ENCODE measurements around the gene CTSA. TPM values are rescaled to one million over a fixed set of nuclear protein-coding genes. Genes with fewer than 3 reads are reported as not detected.
"Not testable (repeated sequence)": the region's sequence is repeated elsewhere in the genome, so short reads cannot be mapped to it uniquely, and the experiment has no call there.

The CTSA gene
- total RNA-seq, 2 experiments from 2014 or later = 40.3 to 42.6 TPM

GRCh38 chr20:45867819-45868176 is 23.3 kb upstream of the CTSA start:
- ChIA-PET POLR2A (no interaction called here), CTCF (no interaction called here)
- H3K4me3 Mint-ChIP-seq = no peak overlapping the region
- Histone ChIP-seq H3K9me3 (ENCODE audit: control insufficient read depth in 1 of 2, insufficient read depth in 1 of 2, low read length in 2 of 2) (no peaks in the 10 kb centered on the region), H3K4me3 (ENCODE audit: low read length) (no peak overlapping the region), H3K4me1 (ENCODE audit: insufficient read depth, low read length) (no peaks in the 10 kb centered on the region), H3K27me3 (ENCODE audit: control insufficient read depth in 1 of 2, insufficient read depth in 2 of 2, low read length in 2 of 2) (no peaks in the 10 kb centered on the region), H3K36me3 (ENCODE audit: insufficient read depth, low read length) (no peaks in the 10 kb centered on the region), H3K27ac (ENCODE audit: low read depth in 1 of 2, low read length in 2 of 2) (no peak overlapping the region)
- TF ChIP-seq CTCF (IDR thresholded peaks at IDR 0.05) = no peak
- intact Hi-C loops (cut with DNase I, micrococcal nuclease) = no loop called here
- H3K9me3 Mint-ChIP-seq = no peaks in the 10 kb centered on the region
- no peaks in the 10 kb centered on the region for H3K27me3 Mint-ChIP-seq
- DNase-seq (no peak), ATAC-seq (ENCODE audit: poor library complexity) (no peak)
- H3K4me1 Mint-ChIP-seq (ENCODE audit: low read depth) = no peaks in the 10 kb centered on the region
- no peaks in the 10 kb centered on the region for H3K36me3 Mint-ChIP-seq (ENCODE audit: low read depth)
- H3K27ac Mint-ChIP-seq = no peak overlapping the region

GRCh38 chr20:45872626-45873025 is 18.5 kb upstream of the CTSA start:
- intact Hi-C loops (cut with DNase I, micrococcal nuclease) = no loop called here
- CTCF ChIA-PET = no interaction called here
- Histone ChIP-seq H3K4me3 (ENCODE audit: low read length) (no peak overlapping the region), H3K27ac (ENCODE audit: low read depth in 1 of 2, low read length in 2 of 2) (no peak overlapping the region), H3K9me3 (ENCODE audit: control insufficient read depth in 1 of 2, insufficient read depth in 1 of 2, low read length in 2 of 2) (no peaks in the 10 kb centered on the region), H3K4me1 (ENCODE audit: insufficient read depth, low read length) (no peaks in the 10 kb centered on the region), H3K36me3 (ENCODE audit: insufficient read depth, low read length) (peaks cover 6% of the 10 kb centered on the region), H3K27me3 (ENCODE audit: control insufficient read depth in 1 of 2, insufficient read depth in 2 of 2, low read length in 2 of 2) (no peaks in the 10 kb centered on the region)
- no peak for TF ChIP-seq CTCF (IDR thresholded peaks at IDR 0.05)
- no peak for ATAC-seq (ENCODE audit: poor library complexity)
- Mint-ChIP-seq H3K4me3 (no peak overlapping the region), H3K36me3 (ENCODE audit: low read depth) (peaks cover 7% of the 10 kb centered on the region), H3K27me3 (no peaks in the 10 kb centered on the region), H3K4me1 (ENCODE audit: low read depth) (no peaks in the 10 kb centered on the region), H3K27ac (no peak overlapping the region), H3K9me3 (no peaks in the 10 kb centered on the region)
- DNase-seq = no peak
- POLR2A ChIA-PET = no interaction called here

- H3K36me3 ChIP-seq (ENCODE audit: insufficient read depth, low read length) = peaks cover 15% of the 10 kb centered on the region
- no peak overlapping the region for H3K27ac Mint-ChIP-seq
- no peaks in the 10 kb centered on the region for H3K4me1 Mint-ChIP-seq (ENCODE audit: low read depth)
- intact Hi-C loops (cut with DNase I, micrococcal nuclease) = no loop called here
- no peak for ATAC-seq (ENCODE audit: poor library complexity)
- POLR2A ChIA-PET = no interaction called here
- no peak overlapping the region for H3K27ac ChIP-seq (ENCODE audit: low read depth in 1 of 2, low read length in 2 of 2)
- no peaks in the 10 kb centered on the region for H3K9me3 Mint-ChIP-seq
- CTCF ChIA-PET = no interaction called here
- H3K27me3 ChIP-seq (ENCODE audit: control insufficient read depth in 1 of 2, insufficient read depth in 2 of 2, low read length in 2 of 2) = no peaks in the 10 kb centered on the region
- H3K4me1 ChIP-seq (ENCODE audit: insufficient read depth, low read length) = no peaks in the 10 kb centered on the region
- peaks cover 7% of the 10 kb centered on the region for H3K36me3 Mint-ChIP-seq (ENCODE audit: low read depth)
- no peak overlapping the region for H3K4me3 ChIP-seq (ENCODE audit: low read length)
- no peak for DNase-seq
- no peaks in the 10 kb centered on the region for H3K27me3 Mint-ChIP-seq
- H3K4me3 Mint-ChIP-seq = no peak overlapping the region
- TF ChIP-seq CTCF (IDR thresholded peaks at IDR 0.05) = no peak
- no peaks in the 10 kb centered on the region for H3K9me3 ChIP-seq (ENCODE audit: control insufficient read depth in 1 of 2, insufficient read depth in 1 of 2, low read length in 2 of 2)
These were observed 17.6 kb upstream of the CTSA start for GRCh38 chr20:45873409-45874103.

- H3K27ac ChIP-seq (ENCODE audit: low read depth in 1 of 2, low read length in 2 of 2); ATAC-seq (ENCODE audit: poor library complexity); H3K27me3 Mint-ChIP-seq; H3K36me3 Mint-ChIP-seq (ENCODE audit: low read depth); H3K4me3 Mint-ChIP-seq; H3K4me1 Mint-ChIP-seq (ENCODE audit: low read depth); intact Hi-C loops (cut with DNase I, micrococcal nuclease); POLR2A ChIA-PET; H3K27me3 ChIP-seq (ENCODE audit: control insufficient read depth in 1 of 2, insufficient read depth in 2 of 2, low read length in 2 of 2); H3K4me3 ChIP-seq (ENCODE audit: low read length); H3K9me3 Mint-ChIP-seq; H3K9me3 ChIP-seq (ENCODE audit: control insufficient read depth in 1 of 2, insufficient read depth in 1 of 2, low read length in 2 of 2); H3K27ac Mint-ChIP-seq; DNase-seq; H3K4me1 ChIP-seq (ENCODE audit: insufficient read depth, low read length): not testable (repeated sequence)
- CTCF ChIA-PET = interaction anchor here (0.7 kb wide), 1 partner anchor 50 kb away, joined by 4 read pairs; no protein-coding TSS in a partner anchor
- H3K36me3 ChIP-seq (ENCODE audit: insufficient read depth, low read length) = peaks cover 16% of the 10 kb centered on the region
These were observed 17.0 kb upstream of the CTSA start for GRCh38 chr20:45874104-45874481.
